GM21526 (cell line): Measurements from ENCODE around the gene UGGT1.

Source experiments
- ATAC-seq: cut with Tn5 transposase; IDR thresholded peaks from one replicate; pipeline ENCODE4 v1.9.1; 2021; ENCODE audit warnings: moderate library complexity; ENCODE audit not compliant: unreplicated experiment, low FRiP score

UGGT1 gene

GRCh38 chr2:128108166-128108565 is 17.2 kb downstream of the UGGT1 start:
- ATAC-seq = no peak

GRCh38 chr2:128109243-128109642 is 18.2 kb downstream of the UGGT1 start:
- no peak for ATAC-seq

GRCh38 chr2:128115921-128116623 is 25.1 kb downstream of the UGGT1 start:
- no peak for ATAC-seq

GRCh38 chr2:128134573-128134972 is 43.6 kb downstream of the UGGT1 start:
- no peak for ATAC-seq

DNA sequence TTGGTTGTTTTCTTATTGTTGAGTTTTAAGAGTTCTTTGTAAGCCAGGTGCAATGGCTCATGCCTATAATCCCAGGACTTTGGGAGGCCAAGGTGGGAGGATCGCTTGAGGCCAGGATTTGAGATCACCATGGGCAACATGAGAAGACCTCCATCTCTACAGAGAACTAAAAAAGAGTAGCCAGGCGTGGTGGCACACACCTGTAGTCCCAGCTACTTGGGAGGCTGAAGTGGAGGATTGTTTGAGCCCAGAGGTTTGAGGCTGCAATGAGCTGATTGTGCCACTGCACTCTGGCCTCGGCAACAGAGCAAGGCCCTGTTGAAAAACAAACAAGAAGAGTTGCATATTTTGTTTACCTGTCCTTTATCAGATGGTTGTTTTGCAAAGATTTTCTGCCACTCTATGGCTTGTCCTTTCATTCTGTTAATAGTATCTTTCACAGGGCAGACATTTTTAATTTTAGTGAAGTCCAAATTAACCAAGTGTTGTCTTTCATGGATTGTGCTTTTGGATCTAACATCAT is 46.2 kb downstream of the UGGT1 start:
- no peak for ATAC-seq

DNA sequence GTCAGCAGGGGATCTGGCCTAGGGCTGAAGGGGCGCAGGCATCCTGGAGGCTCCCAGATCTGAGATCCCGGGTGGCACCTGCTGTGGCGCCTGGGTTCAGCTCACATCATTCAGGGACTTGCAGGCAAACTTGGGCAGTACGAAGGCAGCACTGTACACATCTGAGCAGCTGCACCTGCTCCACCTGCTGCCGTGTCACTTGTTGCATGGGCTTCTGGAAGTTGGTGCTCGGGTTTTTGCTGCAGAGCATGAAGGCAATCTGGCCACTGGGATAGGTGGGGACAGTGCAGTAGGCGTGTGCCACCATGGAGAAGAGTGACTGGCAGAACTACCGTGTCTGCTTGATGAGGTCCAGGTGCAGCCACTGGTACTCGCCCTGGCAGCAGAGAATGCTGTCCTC is 48.6 kb downstream of the UGGT1 start:
- ATAC-seq = no peak

DNA sequence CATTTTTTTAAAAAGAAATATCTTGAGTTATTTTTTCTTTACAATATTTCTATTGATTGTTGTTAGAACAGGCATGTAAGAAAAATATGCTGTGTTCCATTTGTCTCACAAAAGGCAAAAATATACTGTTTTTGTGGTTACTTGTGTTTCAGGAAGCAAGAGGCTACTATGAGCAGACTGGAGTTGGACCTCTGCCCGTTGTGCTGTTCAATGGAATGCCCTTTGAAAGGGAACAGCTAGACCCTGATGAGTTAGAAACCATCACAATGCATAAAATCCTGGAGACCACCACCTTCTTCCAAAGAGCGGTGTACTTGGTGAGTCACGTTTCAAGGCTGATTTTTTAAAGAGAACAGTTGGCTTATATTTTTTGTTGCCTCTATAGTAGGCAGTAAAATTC is 54.7 kb downstream of the UGGT1 start:
- no peak for ATAC-seq

GRCh38 chr2:128153786-128154185 is 62.8 kb downstream of the UGGT1 start:
- ATAC-seq = no peak

GRCh38 chr2:128154225-128154624 is 63.2 kb downstream of the UGGT1 start:
- no peak for ATAC-seq

- ATAC-seq = no peak
These were observed 65.0 kb downstream of the UGGT1 start for GRCh38 chr2:128155970-128156369.

GRCh38 chr2:128156812-128157211 is 65.8 kb downstream of the UGGT1 start:
- ATAC-seq = no peak

DNA sequence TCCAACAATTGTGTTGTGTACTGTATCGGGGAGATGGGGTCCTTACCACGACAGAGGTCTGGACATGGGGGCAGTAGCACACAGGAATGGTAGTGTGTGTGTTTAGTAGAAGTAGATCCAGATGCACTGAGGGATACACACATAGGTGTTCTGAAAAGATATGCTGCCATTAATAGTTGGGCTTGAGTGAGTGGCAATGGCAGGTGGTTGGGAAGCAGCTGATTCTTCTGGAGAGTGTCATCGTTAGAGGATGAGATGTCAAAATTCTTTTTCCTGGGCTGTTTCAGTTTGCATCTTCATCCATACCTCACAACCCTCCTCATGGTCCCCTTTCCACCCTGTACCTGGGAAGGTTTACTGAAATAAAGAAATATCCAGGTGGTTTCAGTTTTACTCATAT is 66.6 kb downstream of the UGGT1 start:
- ATAC-seq = no peak

DNA sequence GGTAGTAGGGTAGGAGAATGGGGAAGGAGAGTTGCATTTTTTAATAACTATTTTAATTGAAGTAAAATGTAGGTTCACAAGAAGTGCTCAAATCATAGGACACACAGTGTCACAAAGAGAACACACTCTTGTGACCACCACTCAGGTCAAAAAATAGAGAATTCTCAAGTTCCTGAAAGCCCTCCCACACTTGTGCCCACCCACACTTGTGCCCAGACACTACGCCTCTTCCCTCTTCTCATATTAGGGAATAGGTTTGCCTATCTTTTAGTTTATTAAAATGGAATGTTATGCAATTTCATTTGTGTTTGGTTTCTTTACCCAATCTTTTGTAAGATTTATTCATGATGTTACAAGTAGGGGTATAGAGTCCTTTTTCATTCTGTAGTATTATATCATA is 67.2 kb downstream of the UGGT1 start:
- no peak for ATAC-seq

GRCh38 chr2:128159437-128159836 is 68.4 kb downstream of the UGGT1 start:
- ATAC-seq = no peak

DNA sequence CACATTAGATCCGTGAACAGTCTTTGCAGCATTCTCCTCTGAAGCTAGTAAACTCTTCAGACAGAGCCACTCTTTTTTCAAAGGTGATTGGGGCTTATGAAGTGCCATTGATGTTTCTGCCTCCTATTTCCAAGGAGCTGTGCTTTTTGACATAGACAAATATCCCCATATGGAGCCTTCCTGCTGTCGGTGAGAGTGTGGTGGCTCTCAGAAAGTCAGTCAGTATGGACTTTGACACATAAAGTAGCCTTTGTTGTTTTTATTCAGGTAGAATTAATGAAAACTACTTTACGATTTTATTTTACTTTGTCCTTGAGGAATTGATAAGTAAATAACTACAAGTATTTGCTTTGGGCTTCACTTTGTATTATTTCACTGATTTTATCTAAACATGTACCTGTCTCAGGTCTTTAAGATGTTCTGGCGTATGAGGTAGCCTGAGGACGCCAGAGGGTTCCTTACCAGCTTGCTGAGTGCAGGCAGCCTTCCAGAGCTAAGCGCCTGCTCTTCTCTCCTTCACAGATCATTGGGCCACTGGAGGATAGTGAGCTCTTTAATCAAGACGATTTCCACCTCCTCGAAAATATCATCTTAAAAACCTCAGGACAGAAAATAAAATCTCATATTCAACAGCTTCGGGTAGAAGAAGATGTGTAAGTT is 69.7 kb downstream of the UGGT1 start:
- ATAC-seq = no peak

GRCh38 chr2:128162266-128162665 is 71.3 kb downstream of the UGGT1 start:
- no peak for ATAC-seq

GRCh38 chr2:128164311-128164710 is 73.3 kb downstream of the UGGT1 start:
- no peak for ATAC-seq

GRCh38 chr2:128166746-128167353 is 75.8 kb downstream of the UGGT1 start:
- no peak for ATAC-seq

GRCh38 chr2:128169094-128169493 is 78.1 kb downstream of the UGGT1 start:
- no peak for ATAC-seq

- no peak for ATAC-seq
These were observed 78.5 kb downstream of the UGGT1 start for GRCh38 chr2:128169497-128169896.

GRCh38 chr2:128169933-128170709 is 79.1 kb downstream of the UGGT1 start:
- no peak for ATAC-seq
